HuH-7.5 (cell line): Measurements from ENCODE around the gene SPRED1.

ENCODE experiments used
- DNase-seq: peaks from one replicate; pipeline ENCODE4 v3.0.0; 2011; ENCODE audit warnings: low spot score

SPRED1 gene

DNA sequence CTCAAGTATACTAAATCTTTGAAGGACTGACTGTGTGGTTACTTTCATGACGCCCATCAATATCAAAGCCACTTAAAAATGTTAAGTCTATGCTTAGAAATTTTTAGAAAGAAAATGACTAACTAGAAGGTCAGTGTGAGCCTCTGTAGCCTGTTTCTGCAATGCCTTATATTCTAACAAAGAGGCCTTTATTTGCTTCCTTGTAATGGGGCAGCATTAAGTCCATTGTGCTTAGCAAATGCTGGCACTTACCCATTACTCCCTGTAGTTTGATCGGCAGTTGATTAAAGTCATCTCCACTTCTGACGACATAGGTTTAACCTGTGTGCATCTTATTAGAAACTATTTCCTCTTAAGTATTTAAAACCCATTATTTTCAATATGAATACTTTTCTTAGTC lies 109.7 kb downstream of the SPRED1 start:
- DNase-seq = no peak

DNA sequence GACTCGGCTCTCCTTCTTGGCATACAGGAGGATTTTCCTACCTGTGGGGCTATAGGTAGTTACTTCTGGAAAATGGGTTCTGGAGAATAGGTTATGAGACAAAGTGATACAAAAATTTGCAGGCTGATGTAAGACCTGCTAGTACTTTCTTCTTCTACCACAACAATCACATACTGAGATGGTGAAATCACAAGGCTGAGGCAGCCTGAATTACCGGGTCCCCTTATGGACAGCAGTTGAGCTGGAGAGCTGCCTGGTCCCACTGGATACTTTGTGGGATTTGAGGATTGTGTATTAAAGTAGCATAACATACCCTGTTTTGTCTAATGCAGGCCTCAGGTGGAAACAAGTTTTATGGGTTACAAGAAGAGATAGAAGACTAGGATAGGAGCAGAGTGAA lies 114.8 kb downstream of the SPRED1 start:
- no peak for DNase-seq

DNA sequence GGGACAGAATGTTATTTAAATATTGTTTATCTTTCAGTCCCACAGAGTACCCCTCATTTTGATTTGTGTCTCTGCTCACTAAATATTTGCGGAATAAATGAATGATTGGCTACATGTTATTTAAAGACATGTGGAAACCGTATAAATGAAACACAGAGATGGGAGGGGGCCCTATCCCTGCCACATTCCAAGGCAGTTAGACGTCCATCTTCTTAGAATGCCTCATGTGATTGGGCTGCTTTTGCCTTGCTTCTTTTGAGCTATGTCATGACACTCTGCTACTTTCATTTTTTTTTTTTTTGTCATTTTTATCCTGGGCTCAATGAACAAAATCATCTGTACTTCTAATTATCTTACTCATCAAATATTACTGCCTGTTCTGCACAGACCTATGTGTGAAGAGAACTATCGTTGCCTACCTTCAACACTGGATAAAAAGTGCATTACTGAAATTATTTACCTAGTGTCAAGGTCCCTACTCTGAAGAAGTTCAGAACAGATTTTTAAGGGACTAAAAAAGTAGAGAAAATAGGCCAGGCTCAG lies 117.4 kb downstream of the SPRED1 start:
- DNase-seq = no peak

DNA sequence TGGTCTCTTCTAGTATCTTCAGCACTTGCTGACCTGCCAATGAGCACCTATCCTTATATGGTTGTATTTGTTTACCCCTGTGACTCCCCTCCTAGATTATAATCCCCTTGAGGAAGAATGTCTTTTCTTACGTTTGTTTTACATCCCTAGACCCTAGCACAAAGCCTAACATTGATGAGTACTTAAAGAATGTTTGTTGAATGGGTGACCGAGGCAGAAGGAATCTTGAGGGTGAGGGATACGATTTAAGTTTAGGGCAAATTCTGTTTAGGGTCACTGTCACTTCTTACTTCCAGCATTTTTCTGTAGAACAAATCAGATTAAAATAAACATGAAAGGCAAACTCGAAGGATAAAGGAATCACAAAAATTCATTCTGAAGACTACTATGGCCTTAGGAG lies 120.4 kb downstream of the SPRED1 start:
- no peak for DNase-seq

DNA sequence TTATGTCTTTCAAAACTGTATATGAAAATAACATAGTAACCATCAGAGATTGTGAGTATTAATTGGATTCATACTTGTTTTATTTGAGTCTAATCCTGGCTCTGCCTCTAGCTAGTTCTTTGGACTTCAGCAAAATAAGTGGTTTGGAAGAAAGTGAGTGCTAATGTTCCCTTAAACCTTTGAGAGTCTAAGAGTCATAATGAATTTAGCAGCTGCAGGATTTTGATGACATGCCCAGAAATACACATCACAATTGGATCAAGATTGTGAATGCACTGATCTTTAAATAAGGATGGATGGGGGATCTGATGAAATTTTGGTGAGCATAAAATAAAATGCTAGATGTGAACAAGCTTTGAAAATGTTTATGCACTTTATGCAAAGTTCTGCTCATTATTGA lies 121.4 kb downstream of the SPRED1 start:
- DNase-seq = no peak

DNA sequence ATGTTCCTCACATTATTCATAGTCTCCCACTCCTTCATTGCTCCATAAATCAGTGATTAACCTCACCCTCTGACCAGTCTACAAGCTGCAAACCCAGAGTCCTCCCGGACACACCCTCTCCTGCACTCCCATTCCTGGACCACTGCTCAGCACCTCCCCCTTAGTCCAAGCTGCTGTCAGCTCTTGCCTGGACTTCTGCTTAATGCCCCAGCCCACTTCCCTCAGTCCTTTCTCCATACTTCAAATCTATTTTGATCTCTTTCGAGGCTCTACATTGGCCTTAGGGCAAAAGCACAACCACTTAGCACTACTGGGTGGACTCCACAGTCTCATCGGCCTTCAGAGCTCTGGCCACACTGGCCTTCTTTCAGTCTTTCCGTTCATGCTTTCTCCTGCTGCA lies 121.9 kb downstream of the SPRED1 start:
- no peak for DNase-seq

DNA sequence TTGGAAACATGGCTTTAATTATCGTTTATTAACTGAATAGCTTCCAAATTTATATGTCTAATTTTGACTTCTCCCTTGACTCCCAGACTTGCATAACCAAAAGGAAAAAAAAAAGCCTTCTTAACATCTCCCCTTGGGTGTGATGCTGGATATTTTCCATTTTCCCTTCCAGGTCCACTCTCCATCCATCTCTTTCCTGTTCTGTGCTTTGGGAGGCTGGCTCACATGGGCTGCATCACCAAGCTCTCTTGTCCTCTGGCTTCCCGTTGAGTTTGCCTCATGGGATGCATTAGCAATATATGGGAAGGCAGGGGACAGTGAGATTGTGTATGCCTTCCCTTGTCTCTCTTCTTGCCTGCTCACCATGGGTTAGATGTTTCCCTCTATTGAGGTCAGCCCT lies 123.4 kb downstream of the SPRED1 start:
- DNase-seq = no peak

DNA sequence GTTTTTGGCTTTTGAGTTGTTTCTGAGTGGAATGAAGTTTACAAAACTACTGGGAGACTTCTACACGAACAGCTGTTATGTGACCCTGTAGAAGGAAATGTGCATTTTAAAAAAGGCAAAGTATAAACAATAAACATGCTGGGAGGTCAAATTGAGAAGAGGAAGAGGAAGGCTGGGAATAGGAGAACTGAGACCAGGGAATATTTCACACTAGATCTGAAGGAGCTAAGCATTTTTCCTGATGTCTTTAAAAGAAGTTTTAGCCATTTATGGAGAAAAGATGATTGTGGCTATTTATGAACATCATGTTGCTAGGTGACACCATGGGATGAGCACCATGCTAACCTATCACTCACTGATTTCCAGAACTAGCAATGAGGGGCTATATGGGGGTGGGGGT lies 125.0 kb downstream of the SPRED1 start:
- DNase-seq = no peak

DNA sequence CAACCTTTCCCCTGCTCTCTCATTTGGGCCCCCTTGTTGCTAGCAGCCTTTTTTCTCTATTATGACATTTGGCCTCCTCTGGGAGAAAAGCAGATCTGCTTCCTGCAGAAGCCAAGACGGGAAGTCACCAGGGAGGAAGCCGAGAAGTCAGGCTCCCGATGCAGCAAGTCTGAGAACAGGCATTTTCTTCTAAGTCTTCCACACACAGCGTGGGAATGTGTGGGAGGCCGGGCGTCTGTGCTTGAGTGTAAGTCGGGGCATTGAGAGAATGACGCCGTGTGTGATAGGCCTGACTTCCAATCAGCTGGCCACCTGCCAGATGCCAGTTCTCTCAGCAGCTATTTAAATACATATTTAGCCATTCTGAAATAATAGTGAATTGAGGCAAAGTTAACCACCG lies 125.5 kb downstream of the SPRED1 start:
- no peak for DNase-seq

DNA sequence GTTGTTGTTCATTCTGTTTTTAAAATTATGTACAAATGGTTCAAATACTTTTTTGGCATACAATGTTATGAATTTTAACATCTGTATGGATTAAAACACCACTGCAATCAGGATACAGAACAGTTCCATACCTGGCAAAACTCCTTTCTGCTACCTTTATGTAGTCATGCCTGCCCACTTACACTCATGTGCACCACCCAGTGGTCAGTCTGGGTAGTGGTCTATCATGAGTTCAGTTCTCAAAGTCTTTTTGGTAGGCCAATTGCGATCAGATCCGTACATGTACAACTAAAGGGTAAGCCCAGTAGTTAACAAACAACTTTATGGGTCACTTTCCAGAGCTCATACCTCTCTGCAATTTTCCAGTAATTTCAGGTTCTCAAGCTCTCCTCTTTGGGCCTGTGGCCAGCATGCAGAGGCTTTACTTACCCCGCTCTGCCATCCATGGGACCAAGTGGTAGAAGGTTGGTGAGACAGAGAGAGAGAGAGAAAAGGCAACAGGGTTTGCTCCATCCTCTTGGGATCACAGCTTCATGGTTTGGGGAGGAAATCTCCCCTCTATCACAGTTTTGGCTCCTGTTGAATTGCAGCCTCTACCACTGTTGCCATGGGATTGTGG lies 137.4 kb downstream of the SPRED1 start:
- DNase-seq = peak; percentile 14

DNA sequence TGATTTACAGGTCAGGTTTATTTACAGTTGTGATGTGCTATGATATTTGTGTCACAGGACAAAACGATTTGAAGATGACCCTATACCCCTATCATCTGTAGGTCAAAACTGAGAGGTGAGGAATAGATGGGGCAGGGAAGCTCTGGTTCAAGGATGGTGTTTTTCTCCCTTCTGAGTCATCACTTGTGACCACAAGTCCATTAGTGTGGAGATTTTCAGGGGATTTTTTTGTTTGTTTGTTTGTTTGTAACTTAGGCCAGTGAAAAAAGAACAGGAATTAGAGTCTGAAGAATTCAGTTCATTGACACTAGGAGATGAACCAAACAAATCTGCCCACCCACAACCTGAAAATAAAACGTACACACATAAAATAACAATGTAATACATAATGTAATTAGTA lies 138.6 kb downstream of the SPRED1 start:
- no peak for DNase-seq

DNA sequence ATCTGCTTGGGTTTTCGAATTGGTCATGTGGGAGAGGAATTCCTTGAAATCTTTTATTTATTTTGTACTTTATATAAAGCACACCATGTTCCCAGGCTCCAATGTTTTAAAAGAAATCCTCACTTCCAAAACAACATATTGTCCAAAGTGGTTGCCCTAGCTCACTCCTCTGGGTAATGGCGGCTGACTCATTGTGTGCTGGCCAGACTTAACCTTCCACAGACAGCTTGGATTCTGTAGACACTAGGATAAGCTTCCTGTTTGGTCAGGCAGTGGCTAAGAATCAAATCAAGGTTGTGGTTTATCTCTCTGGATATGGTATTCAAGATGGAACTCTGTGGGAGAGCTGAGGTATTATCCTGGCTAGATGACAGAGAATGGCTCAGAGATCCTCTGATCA lies 145.5 kb downstream of the SPRED1 start:
- DNase-seq = no peak

DNA sequence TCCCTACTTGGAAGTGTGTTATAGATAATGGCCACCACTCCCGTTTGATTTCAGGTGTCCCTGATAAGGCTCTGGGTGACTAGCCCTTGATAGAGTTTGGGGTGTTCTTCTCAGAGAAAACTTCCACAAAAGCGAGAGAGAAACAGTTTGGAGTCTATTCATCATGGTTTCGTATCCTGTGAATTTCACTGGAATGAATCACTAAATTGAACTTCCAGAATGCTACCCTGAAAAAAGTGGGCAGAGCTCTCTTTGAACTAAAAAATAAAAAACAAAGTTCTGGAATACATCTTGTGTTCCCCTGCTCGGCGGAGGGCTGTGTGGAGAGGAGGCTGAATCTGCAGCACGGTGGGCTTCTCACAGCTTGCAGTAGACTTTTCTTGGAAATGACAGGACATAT lies 148.5 kb downstream of the SPRED1 start:
- DNase-seq = no peak

DNA sequence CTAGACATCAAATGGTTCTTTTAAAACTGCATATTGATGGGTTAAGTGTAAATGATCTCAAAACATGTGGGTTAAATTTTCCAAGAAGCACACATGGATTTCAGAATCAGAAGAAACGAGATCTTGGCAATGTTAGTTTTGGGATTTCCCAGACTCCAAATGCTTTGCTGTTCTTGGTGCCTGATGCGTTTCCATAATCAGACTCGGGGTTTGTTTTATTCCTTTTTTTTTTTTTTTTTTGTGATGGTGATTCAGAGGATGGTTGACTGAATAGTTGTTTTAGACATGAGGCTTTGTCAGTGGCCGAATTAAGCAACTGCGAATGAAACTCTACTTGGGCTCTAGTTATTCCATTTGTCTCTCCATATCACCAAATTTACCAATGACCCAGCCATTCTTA lies 149.1 kb downstream of the SPRED1 start:
- DNase-seq = no peak

DNA sequence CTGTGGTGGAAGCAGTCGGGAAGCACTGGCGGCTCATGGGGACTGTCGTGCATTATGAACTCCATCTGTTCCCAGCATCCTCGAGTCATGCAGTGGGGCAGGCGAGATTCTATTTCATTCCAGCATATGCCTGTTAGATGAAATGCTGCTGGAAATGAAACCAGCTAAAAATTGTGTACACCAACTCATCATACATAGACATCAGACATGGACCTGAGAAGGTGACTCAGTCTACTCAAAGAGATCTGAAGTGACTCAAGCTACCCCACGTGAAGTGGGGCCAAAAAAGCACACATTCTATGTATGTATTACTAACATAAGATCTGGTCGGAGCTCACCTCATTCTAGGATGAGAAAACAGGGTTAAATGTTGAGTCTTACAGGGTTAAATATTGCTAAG lies 153.8 kb downstream of the SPRED1 start:
- no peak for DNase-seq
